ENCODE results near the gene DLK2.
"Not testable (repeated sequence)": the region's sequence is repeated elsewhere in the genome, so short reads cannot be mapped to it uniquely, and the experiment has no call there.

DLK2 gene

GRCh38 chr6:43455531-43456428, at the start of gene DLK2:
TSS of gene DLK2 (minus strand) at chr6:43455548. CDS start at chr6:43454825, 723 bp downstream.
- peak; percentile 18 for DNase-seq (ENCODE audit: low read depth)
- H3K4me3 ChIP-seq (ENCODE audit: control insufficient read depth, low read depth, low read length): peak within 1 kb of the TSS; percentile 44
- TF ChIP-seq, protein P1, sequence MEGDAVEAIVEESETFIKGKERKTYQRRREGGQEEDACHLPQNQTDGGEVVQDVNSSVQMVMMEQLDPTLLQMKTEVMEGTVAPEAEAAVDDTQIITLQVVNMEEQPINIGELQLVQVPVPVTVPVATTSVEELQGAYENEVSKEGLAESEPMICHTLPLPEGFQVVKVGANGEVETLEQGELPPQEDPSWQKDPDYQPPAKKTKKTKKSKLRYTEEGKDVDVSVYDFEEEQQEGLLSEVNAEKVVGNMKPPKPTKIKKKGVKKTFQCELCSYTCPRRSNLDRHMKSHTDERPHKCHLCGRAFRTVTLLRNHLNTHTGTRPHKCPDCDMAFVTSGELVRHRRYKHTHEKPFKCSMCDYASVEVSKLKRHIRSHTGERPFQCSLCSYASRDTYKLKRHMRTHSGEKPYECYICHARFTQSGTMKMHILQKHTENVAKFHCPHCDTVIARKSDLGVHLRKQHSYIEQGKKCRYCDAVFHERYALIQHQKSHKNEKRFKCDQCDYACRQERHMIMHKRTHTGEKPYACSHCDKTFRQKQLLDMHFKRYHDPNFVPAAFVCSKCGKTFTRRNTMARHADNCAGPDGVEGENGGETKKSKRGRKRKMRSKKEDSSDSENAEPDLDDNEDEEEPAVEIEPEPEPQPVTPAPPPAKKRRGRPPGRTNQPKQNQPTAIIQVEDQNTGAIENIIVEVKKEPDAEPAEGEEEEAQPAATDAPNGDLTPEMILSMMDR (conservative IDR thresholded peaks at IDR 0.05; ENCODE audit: control insufficient read depth, insufficient read depth, low read depth, low read length): no peak

DNA sequence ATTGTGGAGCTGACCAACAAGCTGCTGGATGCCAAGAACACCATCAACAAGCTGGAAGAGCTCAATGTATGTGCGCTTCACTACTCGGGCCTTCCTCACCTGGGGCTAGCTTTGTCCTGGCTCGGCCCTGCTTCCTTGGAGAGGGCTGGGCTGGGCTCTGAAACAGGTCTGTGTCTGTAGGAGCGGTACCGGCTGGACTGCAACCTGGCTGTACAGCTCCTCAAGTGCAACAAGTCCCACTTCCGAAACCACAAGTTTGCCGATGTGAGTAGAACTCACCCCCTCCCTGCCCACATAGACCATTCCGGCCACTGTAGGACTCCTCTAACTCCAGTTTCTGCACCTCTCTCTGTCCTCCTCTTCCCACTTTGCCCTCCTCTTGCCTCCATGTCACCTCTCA, 48.1 kb upstream of the DLK2 start:
- TF ChIP-seq, protein P1 (conservative IDR thresholded peaks at IDR 0.05; ENCODE audit: control insufficient read depth, insufficient read depth, low read depth, low read length): no peak
- no peak for DNase-seq (ENCODE audit: low read depth)
- H3K4me3 ChIP-seq (ENCODE audit: control insufficient read depth, low read depth, low read length): no peak overlapping the region

- H3K4me3 ChIP-seq (ENCODE audit: control insufficient read depth, low read depth, low read length): no peak overlapping the region
- TF ChIP-seq, protein P1 (conservative IDR thresholded peaks at IDR 0.05; ENCODE audit: control insufficient read depth, insufficient read depth, low read depth, low read length): no peak
- no peak for DNase-seq (ENCODE audit: low read depth)
These were observed 47.3 kb upstream of the DLK2 start for GRCh38 chr6:43502666-43503065.

DNA sequence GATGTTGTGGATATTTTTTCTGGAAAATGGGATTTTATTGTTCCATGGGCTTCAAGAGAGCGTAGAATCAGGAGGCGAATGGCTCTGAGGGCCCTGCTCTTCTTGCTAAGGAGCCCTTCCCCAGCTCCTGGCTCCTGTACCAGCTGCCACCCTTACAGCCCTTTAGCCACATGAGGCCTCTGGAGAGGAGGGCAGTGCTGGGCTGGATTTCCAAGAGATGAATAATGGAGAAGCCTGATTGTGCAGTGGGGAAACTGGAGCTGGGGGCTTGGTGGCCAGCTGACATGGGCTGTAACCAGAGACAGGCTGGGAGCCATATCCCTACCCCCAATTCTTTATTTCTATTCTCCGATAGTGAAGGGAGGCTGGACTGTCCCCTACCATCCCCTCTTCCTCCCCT, 45.6 kb upstream of the DLK2 start:
- TF ChIP-seq, protein P1 (conservative IDR thresholded peaks at IDR 0.05; ENCODE audit: control insufficient read depth, insufficient read depth, low read depth, low read length): no peak
- no peak for DNase-seq (ENCODE audit: low read depth)
- no peak overlapping the region for H3K4me3 ChIP-seq (ENCODE audit: control insufficient read depth, low read depth, low read length)

GRCh38 chr6:43499028-43499815, 43.9 kb upstream of the DLK2 start:
- H3K4me3 ChIP-seq (ENCODE audit: control insufficient read depth, low read depth, low read length): no peak overlapping the region
- no peak for DNase-seq (ENCODE audit: low read depth)
- TF ChIP-seq, protein P1 (conservative IDR thresholded peaks at IDR 0.05; ENCODE audit: control insufficient read depth, insufficient read depth, low read depth, low read length): no peak

DNA sequence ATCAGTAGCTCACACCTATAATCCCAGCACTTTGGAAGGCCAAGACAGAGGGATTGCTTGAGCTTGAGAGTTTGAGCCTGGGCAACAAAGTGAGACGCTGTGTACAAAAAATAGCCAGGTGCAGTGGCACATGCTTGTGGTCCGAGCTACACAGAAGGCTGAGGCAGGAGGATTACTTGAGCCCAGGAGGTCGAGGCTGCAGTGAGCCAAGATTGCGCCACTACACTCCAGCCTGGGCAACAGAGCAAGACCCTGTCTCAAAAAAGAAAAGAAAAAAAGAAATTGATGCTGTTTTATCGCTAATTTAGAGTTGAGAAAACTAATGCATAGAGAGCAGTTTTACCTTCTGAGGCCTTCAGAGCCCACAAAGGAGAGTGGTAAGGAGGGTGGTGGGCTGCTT, 42.9 kb upstream of the DLK2 start:
- not testable (repeated sequence) for DNase-seq (ENCODE audit: low read depth); H3K4me3 ChIP-seq (ENCODE audit: control insufficient read depth, low read depth, low read length)

DNA sequence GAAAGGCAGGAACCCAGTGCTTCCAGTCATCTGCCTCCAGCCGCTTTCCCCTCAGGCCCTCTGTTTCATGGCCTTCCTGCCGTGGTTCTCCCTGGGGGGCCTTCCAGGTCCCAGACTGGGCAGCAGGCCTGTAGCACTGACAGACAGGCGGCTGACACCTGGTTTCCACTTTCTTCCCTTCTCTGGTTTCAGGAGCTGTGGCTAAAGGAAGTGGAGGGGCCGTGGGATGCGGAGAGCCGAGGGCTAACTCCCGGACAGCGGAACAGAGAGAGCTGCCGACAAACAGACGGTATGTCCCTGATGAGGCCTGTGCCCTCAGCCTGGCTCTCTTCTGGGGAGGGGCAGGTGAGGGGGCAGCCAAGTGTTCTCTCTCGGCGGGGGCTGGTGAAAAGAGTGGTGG, 42.3 kb upstream of the DLK2 start:
- no peak for DNase-seq (ENCODE audit: low read depth)
- no peak overlapping the region for H3K4me3 ChIP-seq (ENCODE audit: control insufficient read depth, low read depth, low read length)
- TF ChIP-seq, protein P1 (conservative IDR thresholded peaks at IDR 0.05; ENCODE audit: control insufficient read depth, insufficient read depth, low read depth, low read length): no peak
